ENCODE results near the gene POLR2E. TPM values are rescaled to one million over a fixed set of nuclear protein-coding genes. Genes with fewer than 3 reads are reported as not detected.

Gene POLR2E
- total RNA-seq, 3 donors from 2014 or later = 108 to 138 (median 133) TPM

- no peak overlapping the region for H3K4me3 ChIP-seq
- peaks cover 12% of the 10 kb centered on the region for H3K4me1 ChIP-seq (ENCODE audit: low read depth)
- no peak for DNase-seq
- H3K9me3 ChIP-seq = peaks cover 23% of the 10 kb centered on the region
- intact Hi-C loops (cut with DNase I, micrococcal nuclease) = no loop called here
- no peaks in the 10 kb centered on the region for H3K36me3 ChIP-seq (ENCODE audit: low read depth)
- no peak for ATAC-seq
- no peak for TF ChIP-seq CTCF (IDR thresholded peaks at IDR 0.05)
Measured at GRCh38 chr19:1060689-1061088, 34.5 kb downstream of the POLR2E start.

GRCh38 chr19:1058112-1058511 lies 37.1 kb downstream of the POLR2E start:
- DNase-seq (no peak), ATAC-seq (no peak)
- Histone ChIP-seq H3K9me3 (peaks cover 23% of the 10 kb centered on the region), H3K4me3 (no peak overlapping the region), H3K36me3 (ENCODE audit: low read depth) (no peaks in the 10 kb centered on the region), H3K4me1 (ENCODE audit: low read depth) (no peaks in the 10 kb centered on the region)
- no peak for TF ChIP-seq CTCF (IDR thresholded peaks at IDR 0.05)
- intact Hi-C loops (cut with DNase I, micrococcal nuclease) = no loop called here

GRCh38 chr19:1057176-1057855 lies 37.9 kb downstream of the POLR2E start:
- DNase-seq (peak in 1 of 3 donors; percentile 34), ATAC-seq (peak; percentile 80)
- peaks cover 23% of the 10 kb centered on the region for H3K9me3 ChIP-seq
- no peaks in the 10 kb centered on the region for H3K36me3 ChIP-seq (ENCODE audit: low read depth)
- TF ChIP-seq CTCF (IDR thresholded peaks at IDR 0.05) = no peak
- intact Hi-C loops (cut with DNase I, micrococcal nuclease) = no loop called here
- H3K4me3 ChIP-seq = no peak overlapping the region
- H3K4me1 ChIP-seq (ENCODE audit: low read depth) = no peaks in the 10 kb centered on the region

GRCh38 chr19:1055886-1056620 lies 39.1 kb downstream of the POLR2E start:
- ATAC-seq (no peak), DNase-seq (no peak)
- Histone ChIP-seq H3K4me1 (ENCODE audit: low read depth) (no peaks in the 10 kb centered on the region), H3K4me3 (no peak overlapping the region), H3K36me3 (ENCODE audit: low read depth) (no peaks in the 10 kb centered on the region), H3K9me3 (peaks cover 23% of the 10 kb centered on the region)
- intact Hi-C loops (cut with DNase I, micrococcal nuclease) = no loop called here
- TF ChIP-seq CTCF (IDR thresholded peaks at IDR 0.05) = no peak

GRCh38 chr19:1055028-1055425 lies 40.1 kb downstream of the POLR2E start:
- intact Hi-C loops (cut with DNase I, micrococcal nuclease) = no loop called here
- H3K36me3 ChIP-seq (ENCODE audit: low read depth) = no peaks in the 10 kb centered on the region
- no peak overlapping the region for H3K4me3 ChIP-seq
- H3K4me1 ChIP-seq (ENCODE audit: low read depth) = no peaks in the 10 kb centered on the region
- ATAC-seq (no peak), DNase-seq (no peak)
- peaks cover 23% of the 10 kb centered on the region for H3K9me3 ChIP-seq
- TF ChIP-seq CTCF (IDR thresholded peaks at IDR 0.05) = no peak
